WTC11 (cell line): ENCODE results near the gene MED27. TPM values are rescaled to one million over a fixed set of nuclear protein-coding genes. Genes with fewer than 3 reads are reported as not detected.

Experiments used
- ATAC-seq: fragments of 200-7000 bp; cut with Tn5 transposase; 2 replicates; pipeline ENCODE4 v1.10.0; 2021; ENCODE audit warnings: mild to moderate bottlenecking, moderate library complexity
- CTCF ChIA-PET: fragments of 300-600 bp; sonication (Branson Sonifier 250); formaldehyde crosslinking; loops from one replicate; lab custom pipeline; 2021; ENCODE audit warnings: antibody characterized with exemption; lab: Charles Lee
- POLR2A ChIA-PET: fragments of 350-600 bp; sonication (Branson Sonifier 250); formaldehyde crosslinking; loops from one replicate; lab custom pipeline; 2021; ENCODE audit warnings: antibody characterized with exemption; lab: Charles Lee
- DNase-seq: peaks from one replicate; pipeline ENCODE4 v3.0.0; 2021; ENCODE audit warnings: low spot score
- H3K27ac Mint-ChIP-seq: 2 replicates; pipeline ENCODE4 v1.8.0; 2021; ENCODE audit warnings: mixed read lengths
- H3K27me3 Mint-ChIP-seq: 2 replicates; pipeline ENCODE4 v1.8.0; 2021; ENCODE audit warnings: low read depth, mild to moderate bottlenecking, moderate library complexity, mixed read lengths
- H3K36me3 Mint-ChIP-seq: 2 replicates; pipeline ENCODE4 v1.8.0; 2021; ENCODE audit warnings: mixed read lengths
- H3K4me1 Mint-ChIP-seq: 2 replicates; pipeline ENCODE4 v1.8.0; 2022; ENCODE audit warnings: mixed read lengths
- H3K4me3 Mint-ChIP-seq: 2 replicates; pipeline ENCODE4 v1.8.0; 2021; ENCODE audit warnings: mild to moderate bottlenecking, moderate library complexity, mixed read lengths
- H3K9me3 Mint-ChIP-seq: 2 replicates; pipeline ENCODE4 v1.8.0; 2021; ENCODE audit warnings: mixed read lengths
- ATF1 ChIP-seq: sonication (generic); formaldehyde crosslinking; IDR thresholded peaks from 2 replicates; pipeline ENCODE4 v1.8.1; 2023; ENCODE audit warnings: mild to moderate bottlenecking, moderate library complexity, missing genetic modification reagents
- GRHL2 ChIP-seq: fragments of 250-450 bp; sonication (Bioruptor Pico); IDR thresholded peaks from 2 replicates; pipeline ENCODE4 v1.8.0; 2022; ENCODE audit warnings: mild to moderate bottlenecking, moderate library complexity; ENCODE audit not compliant: insufficient replicate concordance, severe bottlenecking
- GTF2I ChIP-seq: fragments of 250-450 bp; sonication (Bioruptor Pico); conservative IDR thresholded peaks from 2 replicates; pipeline ENCODE4 v1.4.0; 2021; ENCODE audit warnings: mild to moderate bottlenecking
- JUN ChIP-seq: sonication (generic); formaldehyde crosslinking; IDR thresholded peaks from 2 replicates; pipeline ENCODE4 v1.8.0; 2023; ENCODE audit warnings: mild to moderate bottlenecking, missing genetic modification reagents
- NFE2L1 ChIP-seq: sonication (generic); formaldehyde crosslinking; IDR thresholded peaks from 2 replicates; pipeline ENCODE4 v1.8.1; 2023; ENCODE audit warnings: missing genetic modification reagents
- NR3C1 ChIP-seq: sonication (generic); formaldehyde crosslinking; conservative IDR thresholded peaks from 2 replicates; pipeline ENCODE4 v1.8.1; 2023; ENCODE audit warnings: low read depth, mild to moderate bottlenecking, missing genetic modification reagents
- SP1 ChIP-seq: sonication (generic); formaldehyde crosslinking; conservative IDR thresholded peaks from 2 replicates; pipeline ENCODE4 v1.8.1; 2022; ENCODE audit warnings: missing genetic modification reagents
- TEAD1 ChIP-seq: sonication (generic); formaldehyde crosslinking; IDR thresholded peaks from 2 replicates; pipeline ENCODE4 v1.8.0; 2022; ENCODE audit warnings: mild to moderate bottlenecking, missing genetic modification reagents
- ZNF121 ChIP-seq: sonication (generic); formaldehyde crosslinking; IDR thresholded peaks from 2 replicates; pipeline ENCODE4 v1.8.0; 2023; ENCODE audit warnings: missing genetic modification reagents
- total RNA-seq: library from RNA; stranded (reverse); gene quantifications from 3 replicates; pipeline ENCODE4 v1.2.3, GENCODE V29; 2021
- TF ChIP-seq, protein P1 (sequence below): sonication (generic); formaldehyde crosslinking; IDR thresholded peaks from 2 replicates; pipeline ENCODE4 v1.8.1; 2022; ENCODE audit warnings: low read depth, mild to moderate bottlenecking, moderate library complexity, missing genetic modification reagents, borderline replicate concordance
- TF ChIP-seq, protein P2 (sequence below): fragments of 200-600 bp; IDR thresholded peaks from 2 replicates; pipeline ENCODE4 v1.8.0; 2022; ENCODE audit warnings: antibody characterized with exemption
- TF ChIP-seq, protein P3 (sequence below): fragments of 250-450 bp; sonication (Bioruptor Pico); IDR thresholded peaks from 2 replicates; pipeline ENCODE4 v1.9.0; 2021; ENCODE audit warnings: mild to moderate bottlenecking
- TF ChIP-seq, protein P4 (sequence below): sonication (generic); formaldehyde crosslinking; IDR thresholded peaks from 2 replicates; pipeline ENCODE4 v1.8.1; 2023; ENCODE audit warnings: mild to moderate bottlenecking, missing genetic modification reagents, borderline replicate concordance
- TF ChIP-seq, protein P5 (sequence below): sonication (generic); formaldehyde crosslinking; IDR thresholded peaks from 2 replicates; pipeline ENCODE4 v1.8.0; 2022; ENCODE audit warnings: mild to moderate bottlenecking, missing genetic modification reagents

Gene MED27
- total RNA-seq, 1 experiment from 2014 or later: 27.9 TPM

DNA sequence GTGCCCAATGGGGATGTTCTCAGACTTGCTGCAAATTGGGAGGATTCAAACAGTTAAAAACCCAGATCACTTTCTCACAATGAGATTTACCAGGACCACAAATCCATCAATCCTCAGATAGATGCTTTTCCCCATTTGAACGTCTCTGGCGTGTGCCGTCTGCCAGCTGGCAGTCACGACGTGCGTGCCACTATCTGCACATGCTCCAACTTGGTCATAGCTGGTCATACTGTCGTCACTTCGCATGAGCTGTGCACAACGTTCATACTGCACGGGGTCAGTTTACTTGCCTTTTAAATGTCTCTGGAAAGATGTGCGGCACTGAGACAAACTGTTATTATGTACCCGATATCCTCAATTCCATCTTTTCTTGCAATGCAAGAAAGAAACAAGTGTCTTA is 221.5 kb downstream of the MED27 start:
- ATAC-seq: no peak
- ChIA-PET CTCF (interaction anchor here (0.6 to 1.4 kb wide), 2 partner anchors 12 to 378 kb away, joined by 3 read pairs; no protein-coding TSS in a partner anchor), POLR2A (no interaction called here)
- no peak for DNase-seq
- Mint-ChIP-seq H3K27me3 (no peaks in the 10 kb centered on the region), H3K4me3 (no peak overlapping the region), H3K27ac (no peak overlapping the region), H3K9me3 (no peaks in the 10 kb centered on the region), H3K4me1 (peaks cover 19% of the 10 kb centered on the region), H3K36me3 (no peaks in the 10 kb centered on the region; the same call in 1 of the 2 replicates)
- TF ChIP-seq, protein P1, sequence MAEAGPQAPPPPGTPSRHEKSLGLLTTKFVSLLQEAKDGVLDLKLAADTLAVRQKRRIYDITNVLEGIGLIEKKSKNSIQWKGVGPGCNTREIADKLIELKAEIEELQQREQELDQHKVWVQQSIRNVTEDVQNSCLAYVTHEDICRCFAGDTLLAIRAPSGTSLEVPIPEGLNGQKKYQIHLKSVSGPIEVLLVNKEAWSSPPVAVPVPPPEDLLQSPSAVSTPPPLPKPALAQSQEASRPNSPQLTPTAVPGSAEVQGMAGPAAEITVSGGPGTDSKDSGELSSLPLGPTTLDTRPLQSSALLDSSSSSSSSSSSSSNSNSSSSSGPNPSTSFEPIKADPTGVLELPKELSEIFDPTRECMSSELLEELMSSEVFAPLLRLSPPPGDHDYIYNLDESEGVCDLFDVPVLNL (CRISPR knock-in tag): no peak

DNA sequence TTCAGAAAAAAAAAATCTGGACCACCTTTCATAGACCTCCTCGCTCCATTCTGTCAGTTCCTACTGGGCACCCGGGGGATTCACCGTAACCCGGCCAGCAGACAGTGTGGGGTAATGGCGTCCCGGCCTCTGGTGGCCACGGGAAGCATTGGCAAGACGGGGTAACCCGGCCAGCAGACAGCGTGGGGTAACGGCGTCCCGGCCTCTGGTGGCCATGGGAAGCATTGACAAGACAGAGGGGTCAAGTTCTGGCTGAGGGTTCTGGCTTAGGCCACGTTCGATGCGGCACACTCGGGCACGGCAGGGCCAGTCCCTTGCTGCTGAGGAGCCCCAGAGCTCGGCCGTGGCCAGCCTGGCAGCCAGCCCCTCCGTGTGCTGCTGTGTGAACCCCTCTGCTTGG is 223.6 kb downstream of the MED27 start:
- DNase-seq (peak; percentile 78), ATAC-seq (peak; percentile 96)
- no peak for TF ChIP-seq GRHL2 (CRISPR knock-in tag)
- TF ChIP-seq, protein P2, sequence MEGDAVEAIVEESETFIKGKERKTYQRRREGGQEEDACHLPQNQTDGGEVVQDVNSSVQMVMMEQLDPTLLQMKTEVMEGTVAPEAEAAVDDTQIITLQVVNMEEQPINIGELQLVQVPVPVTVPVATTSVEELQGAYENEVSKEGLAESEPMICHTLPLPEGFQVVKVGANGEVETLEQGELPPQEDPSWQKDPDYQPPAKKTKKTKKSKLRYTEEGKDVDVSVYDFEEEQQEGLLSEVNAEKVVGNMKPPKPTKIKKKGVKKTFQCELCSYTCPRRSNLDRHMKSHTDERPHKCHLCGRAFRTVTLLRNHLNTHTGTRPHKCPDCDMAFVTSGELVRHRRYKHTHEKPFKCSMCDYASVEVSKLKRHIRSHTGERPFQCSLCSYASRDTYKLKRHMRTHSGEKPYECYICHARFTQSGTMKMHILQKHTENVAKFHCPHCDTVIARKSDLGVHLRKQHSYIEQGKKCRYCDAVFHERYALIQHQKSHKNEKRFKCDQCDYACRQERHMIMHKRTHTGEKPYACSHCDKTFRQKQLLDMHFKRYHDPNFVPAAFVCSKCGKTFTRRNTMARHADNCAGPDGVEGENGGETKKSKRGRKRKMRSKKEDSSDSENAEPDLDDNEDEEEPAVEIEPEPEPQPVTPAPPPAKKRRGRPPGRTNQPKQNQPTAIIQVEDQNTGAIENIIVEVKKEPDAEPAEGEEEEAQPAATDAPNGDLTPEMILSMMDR: peak; percentile 24; the same call in 1 of the 2 replicates
- Mint-ChIP-seq H3K36me3 (no peaks in the 10 kb centered on the region; the same call in 1 of the 2 replicates), H3K27me3 (no peaks in the 10 kb centered on the region), H3K4me1 (peaks cover 24% of the 10 kb centered on the region), H3K4me3 (no peak overlapping the region), H3K9me3 (no peaks in the 10 kb centered on the region), H3K27ac (no peak overlapping the region)
- CTCF ChIA-PET: interaction anchor here (1.6 kb wide), 1 partner anchor 13 kb away, joined by 5 read pairs; no protein-coding TSS in a partner anchor
- POLR2A ChIA-PET: no interaction called here

DNA sequence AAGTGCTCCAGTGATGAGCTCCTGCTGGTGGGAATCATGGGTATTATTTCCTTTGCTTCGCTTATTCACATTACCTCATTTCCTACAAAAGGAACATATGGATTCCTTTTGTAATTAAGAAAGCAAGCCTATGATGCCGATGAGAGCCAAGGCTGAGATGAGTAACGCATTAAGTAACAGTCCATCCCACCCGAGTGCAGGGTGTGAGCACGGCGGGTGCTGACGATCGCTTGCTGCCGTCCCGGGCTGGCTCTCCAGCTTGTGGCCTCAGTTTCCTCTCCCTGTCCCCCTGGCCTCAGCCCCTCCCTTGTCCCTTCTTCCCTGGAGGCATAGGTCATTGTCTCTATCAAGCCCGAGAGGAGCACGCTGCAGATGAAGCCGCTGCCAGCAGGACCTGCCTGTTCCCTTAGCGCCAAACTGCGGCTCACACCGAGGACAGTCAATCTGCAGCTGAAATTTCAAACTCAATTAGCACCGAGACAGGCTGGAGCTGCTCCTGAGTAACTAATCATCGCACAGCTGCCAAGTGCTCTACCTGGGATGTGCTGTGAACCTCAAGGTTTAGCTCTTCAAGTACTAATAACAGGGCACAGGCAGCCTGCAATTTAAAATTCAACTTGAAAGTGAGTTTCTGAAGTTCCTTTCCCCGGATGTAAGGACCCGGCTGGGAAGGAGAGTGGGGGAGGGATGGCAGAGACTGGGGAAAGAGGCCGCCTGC is 224.6 kb downstream of the MED27 start:
- CTCF ChIA-PET: interaction anchor here (1.0 to 1.9 kb wide), 10 partner anchors 11 to 398 kb away, joined by 3 to 6 read pairs (median 4); no protein-coding TSS in a partner anchor
- POLR2A ChIA-PET: interaction anchor here (0.5 kb wide), 1 partner anchor 69 kb away, joined by 3 read pairs; no protein-coding TSS in a partner anchor
- Mint-ChIP-seq H3K27me3 (no peaks in the 10 kb centered on the region), H3K9me3 (no peaks in the 10 kb centered on the region), H3K4me1 (peaks cover 25% of the 10 kb centered on the region), H3K27ac (peak overlapping the region; percentile 57; the same call in 1 of the 2 replicates), H3K36me3 (no peaks in the 10 kb centered on the region; the same call in 1 of the 2 replicates), H3K4me3 (no peak overlapping the region)
- ATAC-seq (no peak), DNase-seq (no peak)
- TF ChIP-seq, protein P3, sequence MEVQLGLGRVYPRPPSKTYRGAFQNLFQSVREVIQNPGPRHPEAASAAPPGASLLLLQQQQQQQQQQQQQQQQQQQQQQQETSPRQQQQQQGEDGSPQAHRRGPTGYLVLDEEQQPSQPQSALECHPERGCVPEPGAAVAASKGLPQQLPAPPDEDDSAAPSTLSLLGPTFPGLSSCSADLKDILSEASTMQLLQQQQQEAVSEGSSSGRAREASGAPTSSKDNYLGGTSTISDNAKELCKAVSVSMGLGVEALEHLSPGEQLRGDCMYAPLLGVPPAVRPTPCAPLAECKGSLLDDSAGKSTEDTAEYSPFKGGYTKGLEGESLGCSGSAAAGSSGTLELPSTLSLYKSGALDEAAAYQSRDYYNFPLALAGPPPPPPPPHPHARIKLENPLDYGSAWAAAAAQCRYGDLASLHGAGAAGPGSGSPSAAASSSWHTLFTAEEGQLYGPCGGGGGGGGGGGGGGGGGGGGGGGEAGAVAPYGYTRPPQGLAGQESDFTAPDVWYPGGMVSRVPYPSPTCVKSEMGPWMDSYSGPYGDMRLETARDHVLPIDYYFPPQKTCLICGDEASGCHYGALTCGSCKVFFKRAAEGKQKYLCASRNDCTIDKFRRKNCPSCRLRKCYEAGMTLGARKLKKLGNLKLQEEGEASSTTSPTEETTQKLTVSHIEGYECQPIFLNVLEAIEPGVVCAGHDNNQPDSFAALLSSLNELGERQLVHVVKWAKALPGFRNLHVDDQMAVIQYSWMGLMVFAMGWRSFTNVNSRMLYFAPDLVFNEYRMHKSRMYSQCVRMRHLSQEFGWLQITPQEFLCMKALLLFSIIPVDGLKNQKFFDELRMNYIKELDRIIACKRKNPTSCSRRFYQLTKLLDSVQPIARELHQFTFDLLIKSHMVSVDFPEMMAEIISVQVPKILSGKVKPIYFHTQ: no peak
- TF ChIP-seq JUN (no peak), TEAD1 (no peak), NR3C1 (CRISPR knock-in tag) (no peak), NFE2L1 (CRISPR knock-in tag) (no peak), GTF2I (CRISPR knock-in tag) (no peak), ZNF121 (CRISPR knock-in tag) (no peak), ATF1 (CRISPR knock-in tag) (no peak), GRHL2 (CRISPR knock-in tag) (no peak), SP1 (no peak)
- TF ChIP-seq, protein P4, sequence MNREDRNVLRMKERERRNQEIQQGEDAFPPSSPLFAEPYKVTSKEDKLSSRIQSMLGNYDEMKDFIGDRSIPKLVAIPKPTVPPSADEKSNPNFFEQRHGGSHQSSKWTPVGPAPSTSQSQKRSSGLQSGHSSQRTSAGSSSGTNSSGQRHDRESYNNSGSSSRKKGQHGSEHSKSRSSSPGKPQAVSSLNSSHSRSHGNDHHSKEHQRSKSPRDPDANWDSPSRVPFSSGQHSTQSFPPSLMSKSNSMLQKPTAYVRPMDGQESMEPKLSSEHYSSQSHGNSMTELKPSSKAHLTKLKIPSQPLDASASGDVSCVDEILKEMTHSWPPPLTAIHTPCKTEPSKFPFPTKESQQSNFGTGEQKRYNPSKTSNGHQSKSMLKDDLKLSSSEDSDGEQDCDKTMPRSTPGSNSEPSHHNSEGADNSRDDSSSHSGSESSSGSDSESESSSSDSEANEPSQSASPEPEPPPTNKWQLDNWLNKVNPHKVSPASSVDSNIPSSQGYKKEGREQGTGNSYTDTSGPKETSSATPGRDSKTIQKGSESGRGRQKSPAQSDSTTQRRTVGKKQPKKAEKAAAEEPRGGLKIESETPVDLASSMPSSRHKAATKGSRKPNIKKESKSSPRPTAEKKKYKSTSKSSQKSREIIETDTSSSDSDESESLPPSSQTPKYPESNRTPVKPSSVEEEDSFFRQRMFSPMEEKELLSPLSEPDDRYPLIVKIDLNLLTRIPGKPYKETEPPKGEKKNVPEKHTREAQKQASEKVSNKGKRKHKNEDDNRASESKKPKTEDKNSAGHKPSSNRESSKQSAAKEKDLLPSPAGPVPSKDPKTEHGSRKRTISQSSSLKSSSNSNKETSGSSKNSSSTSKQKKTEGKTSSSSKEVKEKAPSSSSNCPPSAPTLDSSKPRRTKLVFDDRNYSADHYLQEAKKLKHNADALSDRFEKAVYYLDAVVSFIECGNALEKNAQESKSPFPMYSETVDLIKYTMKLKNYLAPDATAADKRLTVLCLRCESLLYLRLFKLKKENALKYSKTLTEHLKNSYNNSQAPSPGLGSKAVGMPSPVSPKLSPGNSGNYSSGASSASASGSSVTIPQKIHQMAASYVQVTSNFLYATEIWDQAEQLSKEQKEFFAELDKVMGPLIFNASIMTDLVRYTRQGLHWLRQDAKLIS (CRISPR knock-in tag): no peak
- TF ChIP-seq, protein P5, sequence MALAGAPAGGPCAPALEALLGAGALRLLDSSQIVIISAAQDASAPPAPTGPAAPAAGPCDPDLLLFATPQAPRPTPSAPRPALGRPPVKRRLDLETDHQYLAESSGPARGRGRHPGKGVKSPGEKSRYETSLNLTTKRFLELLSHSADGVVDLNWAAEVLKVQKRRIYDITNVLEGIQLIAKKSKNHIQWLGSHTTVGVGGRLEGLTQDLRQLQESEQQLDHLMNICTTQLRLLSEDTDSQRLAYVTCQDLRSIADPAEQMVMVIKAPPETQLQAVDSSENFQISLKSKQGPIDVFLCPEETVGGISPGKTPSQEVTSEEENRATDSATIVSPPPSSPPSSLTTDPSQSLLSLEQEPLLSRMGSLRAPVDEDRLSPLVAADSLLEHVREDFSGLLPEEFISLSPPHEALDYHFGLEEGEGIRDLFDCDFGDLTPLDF (CRISPR knock-in tag): no peak
